ENCODE results near the gene COPRS.
"Not testable (repeated sequence)": the region's sequence is repeated elsewhere in the genome, so short reads cannot be mapped to it uniquely, and the experiment has no call there.

The COPRS gene

DNA sequence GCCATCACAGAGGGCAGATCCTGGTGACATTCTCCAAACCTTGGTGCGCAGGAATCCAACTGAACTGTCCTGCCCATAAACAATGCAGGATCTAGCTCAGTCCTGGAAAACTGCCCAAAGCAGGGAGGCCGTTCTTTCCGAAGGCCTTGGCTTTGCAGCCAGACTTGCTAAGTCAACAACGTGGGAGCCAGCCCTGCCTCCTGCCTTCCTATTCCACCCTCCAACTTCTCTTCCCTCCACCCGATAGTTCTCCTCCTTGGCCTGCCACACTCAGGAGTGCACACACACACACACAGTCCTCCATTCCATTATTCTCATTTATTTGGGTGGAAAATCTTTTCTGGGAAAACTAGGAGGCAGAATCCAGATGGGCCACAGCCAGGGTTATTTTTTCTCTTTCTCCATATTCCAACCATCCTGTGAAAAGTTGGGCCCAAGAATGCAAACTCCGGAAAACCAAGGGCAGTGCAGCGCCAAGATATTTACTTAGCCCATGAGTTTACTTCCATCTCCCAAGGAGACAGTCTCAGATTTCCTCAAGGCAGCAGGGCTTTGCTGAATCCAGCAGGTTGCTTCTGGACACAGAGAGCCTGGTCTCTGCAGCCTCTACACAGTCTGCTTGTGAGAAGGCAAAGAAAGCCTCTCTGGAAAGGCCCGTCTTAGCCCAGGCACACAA, 15.8 kb downstream of the COPRS start:
- DNase-seq (ENCODE audit: low read depth): no peak

DNA sequence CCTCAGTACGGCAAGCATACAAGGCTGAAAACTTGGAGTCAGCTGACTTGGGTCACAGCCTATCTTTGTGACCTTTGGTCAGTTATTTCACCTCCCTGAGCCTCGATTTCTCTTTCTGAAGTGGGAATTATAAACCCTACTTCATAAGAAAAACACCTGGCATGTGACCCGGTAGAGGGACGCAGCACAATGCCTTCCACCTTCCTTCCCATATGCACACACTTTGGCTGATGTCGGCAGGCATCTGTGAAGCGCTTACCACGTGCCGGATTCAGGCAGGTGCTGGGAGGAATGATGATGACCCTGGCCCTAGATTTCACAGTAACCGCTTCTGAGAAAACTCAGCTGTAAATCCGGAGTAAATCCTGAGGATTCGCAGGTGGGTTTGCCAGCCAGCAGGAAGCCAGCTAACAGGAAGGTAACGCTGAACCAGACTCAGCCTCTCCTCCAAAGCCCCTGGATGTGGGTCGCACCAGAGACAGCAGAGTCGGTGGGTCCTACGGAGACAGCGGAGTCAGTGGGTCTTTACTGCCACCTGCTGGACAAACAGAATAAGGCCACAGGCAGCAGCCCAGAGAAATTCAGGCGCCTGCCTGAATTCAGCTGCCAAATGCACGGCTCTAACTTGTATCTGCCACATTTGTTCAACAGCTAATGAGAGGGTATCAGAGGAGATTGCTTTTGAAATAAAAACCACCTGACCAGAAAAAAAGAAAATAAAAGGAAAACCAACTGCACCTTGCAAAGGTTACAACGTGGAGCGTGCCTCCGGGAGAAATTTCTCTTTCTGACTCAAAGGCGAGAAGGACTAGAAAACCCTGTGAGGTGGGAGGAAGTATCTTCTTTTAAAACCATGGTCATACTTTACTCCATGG, 16.6 kb downstream of the COPRS start:
- no peak for DNase-seq (ENCODE audit: low read depth)

DNA sequence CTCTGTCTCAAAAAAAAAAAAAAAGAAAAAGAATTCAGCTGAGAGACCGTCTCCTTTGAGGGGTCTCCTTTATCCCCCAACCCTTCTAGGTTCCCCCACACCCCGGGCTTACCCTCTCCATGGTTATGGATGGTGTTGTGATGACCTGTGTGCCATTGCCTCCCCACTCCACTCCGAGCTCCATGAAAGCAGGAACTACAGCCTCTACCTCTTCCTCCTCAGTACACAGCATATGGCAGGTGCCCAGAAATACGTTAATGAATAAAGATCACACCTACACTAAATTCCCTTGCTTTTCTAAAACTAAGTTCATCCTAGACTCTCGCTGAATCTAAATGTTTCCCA, 17.2 kb downstream of the COPRS start:
- no peak for DNase-seq (ENCODE audit: low read depth)

DNA sequence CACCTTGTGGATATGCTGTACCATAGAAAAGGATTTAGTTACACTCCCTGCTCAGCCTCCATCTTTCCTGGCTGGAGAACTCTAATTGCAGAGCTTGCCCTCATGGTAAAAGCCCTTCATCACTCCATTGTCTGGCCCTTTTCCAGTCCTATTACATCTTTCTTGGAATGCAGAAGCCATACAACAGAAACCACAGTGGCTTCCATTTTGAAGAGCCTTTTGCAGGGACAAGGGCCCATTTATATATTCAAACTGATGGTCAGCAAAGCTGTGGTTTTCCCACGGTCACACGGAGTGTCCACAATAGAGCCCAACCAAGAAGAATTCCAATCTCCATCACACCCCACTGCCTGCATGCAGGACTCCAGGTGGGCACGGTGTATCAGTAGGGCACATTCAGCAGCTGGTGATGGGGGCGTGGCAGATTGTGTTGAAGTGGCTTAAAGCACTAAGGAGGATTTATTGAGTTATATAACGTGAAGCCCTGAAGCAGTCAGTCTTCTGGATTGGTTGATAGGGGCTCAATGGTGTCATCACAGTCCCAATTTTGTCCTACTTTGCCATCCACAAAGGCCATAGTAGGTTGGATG, 20.3 kb downstream of the COPRS start:
- DNase-seq (ENCODE audit: low read depth): no peak

DNA sequence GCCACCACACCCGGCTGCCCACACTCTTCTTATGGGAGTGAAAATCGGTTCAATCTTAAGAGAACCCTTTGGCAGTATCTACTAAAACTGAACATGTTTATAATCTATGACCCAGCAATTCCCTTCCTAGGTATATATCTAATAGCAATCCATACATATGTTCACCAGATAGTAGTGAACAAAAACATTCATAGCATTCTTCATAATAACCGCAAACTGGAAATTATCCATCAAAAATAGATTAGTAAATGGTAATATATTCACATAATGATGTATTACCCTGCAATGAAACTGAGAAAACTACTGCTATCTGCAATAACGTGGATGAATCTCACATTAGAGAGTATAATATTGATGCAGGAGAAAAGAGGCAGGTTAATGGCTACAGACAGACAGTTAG, 23.1 kb downstream of the COPRS start:
- DNase-seq (ENCODE audit: low read depth): no peak

DNA sequence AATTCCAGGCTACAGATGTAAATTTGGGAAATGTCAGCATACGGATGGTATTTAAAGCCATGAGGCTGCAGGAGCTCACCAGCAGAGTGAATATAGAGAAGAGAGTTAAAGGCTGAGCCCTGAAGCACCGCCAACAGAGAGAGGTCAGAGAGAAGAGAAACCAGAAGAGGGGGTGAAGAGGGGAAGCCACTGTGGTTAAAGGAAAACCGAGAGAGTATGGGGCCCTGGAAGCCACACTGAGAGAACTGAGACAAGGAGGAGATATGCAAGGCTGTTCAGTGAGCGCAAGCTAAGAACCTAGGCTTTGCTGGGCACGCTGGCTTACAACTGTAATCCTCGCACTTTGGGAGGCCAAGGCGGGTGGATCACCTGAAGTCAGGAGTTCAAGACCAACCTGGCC, 24.6 kb downstream of the COPRS start:
- no peak for DNase-seq (ENCODE audit: low read depth)

DNA sequence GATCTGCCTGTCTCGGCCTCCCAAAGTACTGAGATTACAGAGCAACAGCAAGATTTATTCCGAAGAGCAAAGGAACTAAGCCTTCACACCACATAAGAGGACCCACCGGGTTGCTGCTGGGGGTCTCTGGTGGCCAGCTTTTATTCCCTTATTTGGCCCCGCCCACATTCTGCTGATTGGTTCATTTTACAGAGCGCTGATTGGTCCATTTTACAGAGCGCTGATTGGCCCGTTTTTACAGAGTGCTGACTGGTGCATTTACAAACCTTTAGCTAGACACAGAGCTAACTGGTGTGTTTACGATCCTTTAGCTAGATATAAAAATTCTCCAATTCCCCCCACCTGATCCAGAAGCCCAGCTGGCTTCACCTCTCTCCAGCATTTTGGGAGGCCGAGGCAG, 26.3 kb downstream of the COPRS start:
- DNase-seq (ENCODE audit: low read depth): no peak

DNA sequence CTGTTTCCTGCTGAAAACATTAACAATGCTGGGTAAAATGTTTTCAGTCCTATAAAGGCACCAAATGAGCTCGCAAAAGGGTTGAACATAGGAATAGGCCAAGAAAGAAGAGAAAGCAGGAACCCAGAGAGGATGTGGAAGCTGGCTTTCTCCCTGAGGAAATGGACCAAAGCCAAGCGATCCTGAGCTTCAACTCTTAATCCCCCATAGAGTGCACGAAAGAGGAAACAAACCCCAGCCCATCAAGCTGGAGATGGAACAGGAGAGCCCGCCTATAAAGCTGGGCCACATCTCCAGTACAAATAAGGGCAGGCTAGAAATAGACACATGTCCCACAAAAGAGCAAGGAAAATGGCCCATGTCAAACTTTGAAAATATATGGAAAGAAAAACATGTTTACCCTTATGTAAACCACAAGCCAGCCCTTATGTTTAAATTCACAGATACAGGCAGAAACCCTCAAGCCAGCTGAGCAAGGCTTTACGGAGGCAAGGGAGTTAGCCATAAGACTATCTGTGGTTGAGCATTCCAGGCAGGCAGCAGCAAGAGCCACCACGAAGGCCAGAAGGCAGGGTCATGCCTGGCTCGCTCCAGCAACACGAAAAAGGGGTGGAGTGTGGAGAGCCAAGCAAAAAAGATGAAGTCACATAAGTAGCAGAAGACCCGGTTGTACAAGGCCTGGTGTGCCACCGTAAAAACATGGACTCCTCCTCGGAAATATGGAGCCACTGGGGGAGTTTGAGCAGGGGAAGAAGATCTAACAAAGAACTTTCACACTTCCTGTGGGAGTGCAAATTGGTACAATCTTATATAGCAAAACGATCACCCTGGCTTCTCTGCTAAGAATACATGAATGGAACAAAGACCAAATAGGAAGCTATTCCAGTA, 27.8 kb downstream of the COPRS start:
- DNase-seq (ENCODE audit: low read depth): no peak

DNA sequence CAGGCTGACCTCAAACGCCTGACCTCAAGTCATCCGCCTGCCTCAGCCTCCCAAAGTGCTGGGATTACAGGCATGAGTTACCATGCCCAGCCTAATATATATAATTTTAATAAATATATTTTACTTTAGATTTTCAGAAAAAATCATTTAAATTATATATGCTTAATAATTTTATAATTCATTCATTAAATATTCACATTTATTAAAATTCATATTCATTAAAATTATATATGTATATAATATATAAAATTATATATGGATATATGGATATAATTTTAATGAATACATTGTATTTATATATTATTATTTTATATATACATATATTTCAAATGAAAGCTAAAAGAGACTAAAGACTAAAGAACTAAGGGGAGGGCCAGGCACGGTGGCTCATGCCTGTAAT, 29.4 kb downstream of the COPRS start:
- DNase-seq (ENCODE audit: low read depth): no peak

DNA sequence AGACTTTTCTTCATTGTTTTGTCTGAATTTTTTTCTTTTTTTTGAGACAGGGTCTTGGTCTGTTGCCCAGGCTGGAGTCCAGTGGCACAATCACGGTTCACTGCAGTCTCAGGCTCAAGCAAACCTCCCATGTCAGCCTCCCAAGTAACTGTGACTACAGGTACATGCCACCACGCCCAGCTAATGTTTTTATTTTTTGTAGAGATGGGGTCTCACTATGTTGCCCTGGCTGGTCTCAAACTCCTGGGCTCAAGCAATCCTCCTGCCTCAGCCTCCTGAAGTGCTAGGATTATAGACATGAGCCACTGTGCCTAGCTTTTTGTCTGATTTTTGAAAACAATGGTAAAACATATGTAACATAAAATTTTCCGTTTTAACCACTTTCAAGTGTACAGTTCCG, 30.1 kb downstream of the COPRS start:
- not testable (repeated sequence) for DNase-seq (ENCODE audit: low read depth)

DNA sequence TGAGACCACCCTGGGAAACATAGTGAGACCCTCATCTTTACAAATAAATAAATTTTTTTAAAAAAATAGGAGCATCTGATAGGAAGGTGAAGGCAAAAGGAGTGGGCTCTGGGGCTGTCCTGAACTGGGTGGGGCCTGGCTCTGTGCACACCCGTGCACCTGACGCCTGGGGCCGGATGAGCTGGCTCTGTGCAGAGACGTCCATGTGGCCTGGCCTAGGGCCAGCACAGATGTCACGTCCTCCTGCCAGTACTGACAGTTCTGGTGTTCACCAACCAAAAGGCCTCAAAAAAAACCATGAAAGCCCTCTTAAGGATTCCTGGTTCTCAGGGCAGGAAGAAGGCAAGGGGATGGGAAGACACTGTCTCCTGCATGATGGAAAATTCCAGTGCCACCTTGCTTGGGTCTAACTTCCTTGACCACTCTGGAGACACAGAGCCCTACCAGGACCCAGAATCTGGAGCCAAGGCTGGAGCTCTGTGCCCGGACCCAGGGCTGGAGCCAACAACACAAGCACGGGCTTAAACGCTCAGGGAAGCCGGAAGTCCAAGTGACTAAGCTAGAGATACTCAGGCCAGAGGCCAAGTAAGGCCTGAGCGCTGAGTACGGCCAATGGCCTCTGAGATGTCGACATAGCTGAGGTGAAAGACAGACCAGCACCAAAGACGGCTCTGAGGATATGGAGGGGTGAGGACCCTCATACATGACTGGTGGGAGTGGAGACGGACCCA, 32.9 kb downstream of the COPRS start:
- no peak for DNase-seq (ENCODE audit: low read depth)

DNA sequence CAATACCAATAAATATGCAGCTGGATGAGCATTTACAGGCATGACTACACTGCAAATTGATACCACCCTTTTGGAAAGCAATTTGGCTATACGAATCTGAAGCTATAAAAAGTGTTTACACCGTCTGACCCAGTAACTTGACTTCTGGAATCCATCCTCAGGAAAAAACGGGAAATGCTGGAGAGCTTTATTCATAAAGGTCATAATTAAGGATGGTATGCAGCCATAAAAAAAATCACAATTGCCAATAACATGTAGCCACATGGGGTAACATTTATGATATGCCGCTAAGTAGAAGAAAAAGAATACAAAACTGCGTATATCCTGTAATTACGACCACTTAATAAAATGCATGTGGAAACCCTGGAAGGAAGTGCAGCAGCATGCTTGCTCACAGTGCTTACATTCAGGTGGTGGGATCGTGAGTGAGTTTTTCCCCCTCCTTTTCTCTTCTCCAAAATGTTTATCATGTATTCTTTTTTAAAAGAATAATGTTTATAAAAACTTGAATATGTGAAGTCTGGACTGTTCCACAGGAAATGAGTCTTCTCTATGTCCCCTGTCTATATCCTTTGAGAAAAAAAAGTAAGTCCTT, 34.2 kb downstream of the COPRS start:
- DNase-seq (ENCODE audit: low read depth): no peak

DNA sequence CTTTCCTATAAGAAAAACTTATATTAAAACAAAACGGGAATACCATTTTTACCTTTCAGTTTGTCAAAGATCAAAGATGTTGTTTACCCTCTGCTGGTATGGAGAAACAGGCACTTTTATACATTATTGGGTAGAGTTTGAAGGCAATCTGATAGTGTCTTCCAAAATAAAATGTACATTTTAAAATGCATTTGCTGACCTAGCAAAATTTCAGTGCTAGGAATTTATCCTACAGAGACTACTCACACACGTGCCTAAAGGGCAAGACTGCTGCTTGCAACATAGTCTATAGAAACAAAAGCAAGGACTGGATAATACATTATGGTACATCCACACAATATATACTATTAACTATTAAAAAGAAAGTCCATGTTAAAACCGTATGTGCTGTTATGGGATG, 36.0 kb downstream of the COPRS start:
- no peak for DNase-seq (ENCODE audit: low read depth)

DNA sequence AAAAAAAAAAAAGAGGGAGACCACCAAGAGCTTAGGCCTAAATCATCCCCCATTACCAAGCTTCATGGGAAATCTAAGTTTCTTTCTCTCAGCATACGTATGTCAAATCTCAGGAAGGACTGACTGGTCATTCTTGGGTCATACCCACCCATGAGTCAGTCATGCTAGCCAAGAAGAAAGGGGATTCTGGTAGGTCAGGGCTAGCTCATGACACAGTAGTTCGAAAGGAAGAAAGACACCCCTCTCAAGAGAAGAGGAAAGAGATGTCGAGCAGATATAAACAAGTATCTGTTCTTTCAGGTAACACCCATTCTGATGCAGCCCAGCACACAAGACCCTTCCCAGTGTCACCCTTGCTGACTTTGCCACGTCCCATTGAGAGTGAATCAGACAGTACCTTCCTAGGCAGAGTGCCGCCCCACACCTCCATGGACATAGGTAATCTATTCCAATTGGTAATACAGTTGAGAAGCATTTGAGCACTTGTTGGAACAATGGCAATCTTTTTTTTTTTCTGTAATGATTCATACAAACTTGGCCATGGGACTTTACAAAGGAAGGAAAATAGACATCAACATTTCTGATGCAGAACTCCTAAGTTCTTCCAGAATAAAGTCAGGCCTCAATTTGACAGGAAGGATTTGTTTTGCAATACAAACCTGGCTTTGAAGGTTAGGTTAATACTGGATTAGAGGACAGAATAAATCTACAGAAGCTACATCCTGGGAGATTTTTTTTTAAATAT, 38.2 kb downstream of the COPRS start:
- no peak for DNase-seq (ENCODE audit: low read depth)

DNA sequence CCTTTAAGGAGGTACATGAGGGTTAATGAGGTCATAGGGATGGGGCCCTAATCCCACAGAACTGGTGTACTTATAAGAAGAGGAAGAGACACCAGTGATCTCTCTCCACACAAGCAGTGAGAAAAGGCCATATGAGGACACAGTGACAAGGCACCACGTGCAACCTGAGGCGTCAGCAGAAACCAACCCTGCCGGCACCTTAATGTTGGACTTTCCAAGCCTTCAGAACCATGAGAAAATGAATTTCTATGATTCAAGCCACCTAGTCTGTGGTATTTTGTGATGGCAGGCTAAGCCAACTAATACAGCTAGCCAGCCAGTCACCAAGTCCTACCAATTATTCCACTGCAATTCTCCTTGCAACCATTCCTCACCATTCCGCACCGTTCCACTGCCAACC, 39.5 kb downstream of the COPRS start:
- no peak for DNase-seq (ENCODE audit: low read depth)

DNA sequence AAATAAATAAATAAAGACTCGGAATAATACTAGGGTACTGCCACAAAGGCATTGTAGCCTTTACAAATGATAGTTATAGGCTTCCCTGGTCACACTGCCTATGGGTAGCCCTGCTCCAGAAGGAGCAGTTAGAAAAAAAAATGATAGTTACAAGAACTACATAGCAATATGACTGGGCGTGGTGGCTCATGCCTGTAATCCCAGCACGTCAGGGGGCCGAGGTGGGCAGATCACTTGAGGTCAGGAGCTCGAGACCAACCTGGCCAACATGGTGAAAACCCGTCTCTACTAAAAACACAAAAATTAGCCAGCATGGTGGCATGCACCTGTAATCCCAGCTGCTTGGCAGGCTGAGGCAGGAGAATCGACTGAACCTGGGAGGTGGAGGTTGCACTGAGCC, 40.2 kb downstream of the COPRS start:
- not testable (repeated sequence) for DNase-seq (ENCODE audit: low read depth)

DNA sequence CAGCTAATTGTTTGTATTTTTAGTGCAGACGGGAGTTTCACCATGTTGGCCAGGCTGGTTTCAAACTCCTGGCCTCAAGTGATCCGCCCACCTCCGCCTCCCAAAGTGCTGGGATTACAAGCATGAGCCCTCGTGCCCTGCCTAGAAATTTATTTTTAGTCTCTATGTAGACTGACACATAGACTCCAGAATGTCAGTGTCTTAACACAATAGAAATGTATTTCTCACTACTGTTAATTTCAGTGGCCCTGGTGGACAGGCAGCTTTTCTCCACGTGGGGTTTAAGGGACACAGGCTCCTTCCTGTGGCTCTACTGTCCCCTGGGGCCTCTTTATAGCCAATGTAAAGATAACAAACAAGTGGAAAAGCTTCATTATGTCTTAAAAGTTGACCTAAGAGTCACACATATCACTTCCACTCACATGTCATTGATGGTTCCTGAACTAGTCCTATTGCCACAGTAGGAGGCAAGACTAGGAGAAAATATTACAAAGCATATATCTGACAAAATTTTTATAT, 43.8 kb downstream of the COPRS start:
- no peak for DNase-seq (ENCODE audit: low read depth)

DNA sequence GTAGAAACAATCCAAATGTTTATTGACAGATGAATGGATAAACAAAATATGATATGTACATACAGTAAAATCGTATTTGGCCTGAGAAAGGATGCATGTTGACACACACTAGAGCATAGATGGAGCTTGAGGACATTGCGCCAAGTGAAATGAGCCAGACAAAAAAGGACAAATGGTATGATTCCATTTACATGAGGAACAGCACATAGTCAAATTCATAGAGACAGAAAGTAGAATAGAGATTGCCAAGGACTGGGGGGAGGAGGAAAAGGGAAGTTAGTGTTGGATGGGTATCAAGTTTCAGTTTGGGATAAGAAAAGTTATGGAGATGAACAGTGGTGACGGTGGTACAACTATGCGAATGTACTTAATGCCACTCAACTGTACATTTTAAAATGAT, 47.9 kb downstream of the COPRS start:
- DNase-seq (ENCODE audit: low read depth): no peak

DNA sequence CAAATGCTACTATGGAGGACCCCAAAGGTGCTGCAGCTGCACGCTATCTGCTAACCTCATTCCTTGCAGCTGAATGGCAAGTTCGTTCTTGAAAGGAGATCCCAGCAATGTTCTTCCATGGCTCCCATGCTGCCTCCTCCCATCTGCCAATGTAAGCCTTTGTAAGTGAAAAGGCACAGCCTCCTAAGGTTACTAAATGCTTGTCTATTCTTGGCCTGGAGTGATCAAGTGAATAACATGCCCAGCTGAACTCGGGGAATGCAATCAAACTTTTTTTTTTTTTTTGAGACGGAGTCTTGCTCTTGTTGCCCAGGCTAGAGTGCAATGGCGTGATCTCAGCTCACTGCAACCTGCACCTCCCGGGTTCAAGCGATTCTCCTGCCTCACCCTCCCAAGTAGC, 49.2 kb downstream of the COPRS start:
- not testable (repeated sequence) for DNase-seq (ENCODE audit: low read depth)

DNA sequence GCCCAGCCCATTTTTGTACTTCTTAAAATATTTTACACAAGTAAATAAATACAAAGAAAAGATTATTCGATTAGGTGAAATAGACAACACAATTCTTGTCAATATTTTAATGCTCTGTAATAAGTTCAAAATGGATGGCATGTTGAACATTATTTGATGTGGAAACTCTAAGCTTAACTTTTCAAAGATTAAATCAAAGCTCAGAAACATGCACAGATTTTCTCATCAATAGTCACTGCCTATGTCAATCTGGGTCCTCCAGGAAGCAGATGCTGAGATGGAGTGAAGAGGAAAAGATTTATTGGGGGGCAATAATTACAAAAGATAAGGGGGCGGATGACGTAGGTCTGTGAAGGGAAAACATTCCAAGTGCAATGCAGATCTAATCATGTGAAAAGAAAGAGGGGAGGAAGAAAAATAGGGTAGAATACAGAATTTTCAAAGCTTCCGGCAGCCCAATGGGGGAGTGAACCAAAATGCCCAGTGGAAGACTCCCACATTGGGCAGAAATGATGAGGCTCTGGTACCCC, 50.5 kb downstream of the COPRS start:
- no peak for DNase-seq (ENCODE audit: low read depth)

All from HS-5 (cell line).